CD14-positive monocyte (primary cell): ENCODE measurements around the gene SYCE1. TPM values are rescaled to one million over a fixed set of nuclear protein-coding genes. Genes with fewer than 3 reads are reported as not detected.

ENCODE experiments used
- DNase-seq, 3 donors: peaks; one replicate each; pipeline ENCODE4 v3.0.0-alpha.2; 2011 to 2022
- H2AFZ ChIP-seq: 2 replicates; pipeline ENCODE4 v1.6.0; 2012; ENCODE audit warnings: mild to moderate bottlenecking, low read depth, low read length, inconsistent platforms; ENCODE audit not compliant: insufficient read depth, poor library complexity, severe bottlenecking
- H3K27ac ChIP-seq, 2 donors: 1 replicate in 1 of 2; 2 replicates in 1 of 2; pipeline ENCODE4 v1.5.1; 2012 to 2013; ENCODE audit warnings: low read length in 2 of 2, control low read depth in 1 of 2, inconsistent platforms in 1 of 2, low read depth in 1 of 2, mild to moderate bottlenecking in 1 of 2
- H3K27me3 ChIP-seq, 2 donors: one replicate each; pipeline versions ENCODE4 v1.6.0 to v1.6.1; 2011 to 2013; ENCODE audit warnings: low read length in 2 of 2; ENCODE audit not compliant: control insufficient read depth in 2 of 2, insufficient read depth in 2 of 2
- H3K36me3 ChIP-seq, 2 donors: replicated peaks in 1 of 2; 1 replicate in 1 of 2; 2 replicates in 1 of 2; pipeline versions ENCODE4 v1.5.1 to v1.6.1; 2012 to 2013; ENCODE audit warnings: low read length in 2 of 2, control low read depth in 1 of 2, inconsistent platforms in 1 of 2, mild to moderate bottlenecking in 1 of 2; ENCODE audit not compliant: insufficient read depth in 2 of 2, control insufficient read depth in 1 of 2
- H3K4me1 ChIP-seq, 2 donors: 1 replicate in 1 of 2; 2 replicates in 1 of 2; pipeline versions ENCODE4 v1.5.1 to v1.6.1; 2012 to 2013; ENCODE audit warnings: low read length in 2 of 2, control low read depth in 1 of 2, inconsistent platforms in 1 of 2, mild to moderate bottlenecking in 1 of 2, moderate library complexity in 1 of 2; ENCODE audit not compliant: insufficient read depth in 2 of 2, control insufficient read depth in 1 of 2
- H3K4me2 ChIP-seq: replicated peaks from 2 replicates; pipeline ENCODE3; 2012; ENCODE audit warnings: low read length, moderate library complexity, mild to moderate bottlenecking; ENCODE audit not compliant: poor library complexity, severe bottlenecking; ENCODE audit errors: extremely low read depth
- H3K4me3 ChIP-seq, 3 experiments: fragments of 200-600 bp in 1 of 3; sonication (generic) in 1 of 3; replicated peaks in 1 of 3; 1 replicate in 2 of 3; 2 replicates in 1 of 3; pipeline ENCODE4 v1.5.1; 2011 to 2013; ENCODE audit warnings: low read length in 3 of 3, mild to moderate bottlenecking in 3 of 3, control low read depth in 2 of 3, low read depth in 2 of 3, inconsistent platforms in 1 of 3, moderate library complexity in 1 of 3
- H3K79me2 ChIP-seq: 2 replicates; pipeline ENCODE4 v1.6.0; 2012; ENCODE audit warnings: mild to moderate bottlenecking, control low read depth, inconsistent platforms, low read length, moderate library complexity; ENCODE audit not compliant: insufficient read depth
- H3K9ac ChIP-seq: 2 replicates; pipeline ENCODE4 v1.6.0; 2017; ENCODE audit warnings: low read length, mild to moderate bottlenecking; ENCODE audit not compliant: insufficient read depth, poor library complexity, severe bottlenecking
- H3K9me3 ChIP-seq, 2 donors: replicated peaks in 1 of 2; 1 replicate in 1 of 2; 2 replicates in 1 of 2; pipeline versions ENCODE4 v1.5.1 to v1.6.1; 2012 to 2013; ENCODE audit warnings: low read length in 2 of 2, control low read depth in 1 of 2; ENCODE audit not compliant: control insufficient read depth in 1 of 2, insufficient read depth in 1 of 2
- H4K20me1 ChIP-seq: 2 replicates; pipeline ENCODE4 v1.6.0; 2012; ENCODE audit warnings: mild to moderate bottlenecking, low read length, control low read depth, moderate library complexity; ENCODE audit not compliant: insufficient read depth
- H3K27ac Mint-ChIP-seq, 7 donors: one replicate each; pipeline ENCODE4 v1.8.0; 2020; ENCODE audit warnings: mild to moderate bottlenecking in 7 of 7, mixed read lengths in 7 of 7, moderate library complexity in 6 of 7, inconsistent platforms in 2 of 7
- H3K27me3 Mint-ChIP-seq, 3 donors: one replicate each; pipeline ENCODE4 v1.8.0; 2021 to 2022; ENCODE audit warnings: low read depth in 3 of 3, mild to moderate bottlenecking in 3 of 3, mixed read lengths in 3 of 3, moderate library complexity in 3 of 3, inconsistent platforms in 1 of 3
- H3K36me3 Mint-ChIP-seq, 2 donors: one replicate each; pipeline ENCODE4 v1.8.0; 2020; ENCODE audit warnings: mixed read lengths in 2 of 2, inconsistent platforms in 1 of 2, mild to moderate bottlenecking in 1 of 2
- H3K4me1 Mint-ChIP-seq: one replicate; pipeline ENCODE4 v1.8.0; 2020; ENCODE audit warnings: mild to moderate bottlenecking, mixed read lengths
- H3K4me3 Mint-ChIP-seq, 2 donors: one replicate each; pipeline ENCODE4 v1.8.0; 2020; ENCODE audit warnings: mild to moderate bottlenecking in 2 of 2, mixed read lengths in 2 of 2, moderate library complexity in 1 of 2
- H3K9me3 Mint-ChIP-seq, 7 donors: one replicate each; pipeline ENCODE4 v1.8.0; 2020 to 2022; ENCODE audit warnings: mixed read lengths in 7 of 7, mild to moderate bottlenecking in 6 of 7, moderate library complexity in 6 of 7, inconsistent platforms in 2 of 7
- CTCF ChIP-seq: fragments of 200-600 bp; IDR thresholded peaks from one replicate; pipeline ENCODE4 v1.8.0; 2022; ENCODE audit warnings: antibody characterized with exemption, mild to moderate bottlenecking
- WGBS: methylation state at CpG from one replicate; pipeline ENCODE4 v1.1.5; 2013; ENCODE audit warnings: missing lambda C conversion rate; ENCODE audit not compliant: insufficient coverage; 5-methylcytosine and 5-hydroxymethylcytosine counted together
- intact Hi-C, 2 donors: fragments of 100-400 bp; cut with micrococcal nuclease; formaldehyde crosslinking; loops; one replicate each; pipeline versions ENCODE4 v1.15.0 to v1.15.1; 2023
- polyA plus RNA-seq, 3 donors: library from polyadenylated mRNA; depleted of rRNA in 1 of 3; unstranded in 2 of 3; stranded (reverse) in 1 of 3; fragments of 300-500 nt in 2 of 3; fragments of >200 nt in 1 of 3; fragmentation: Illumina TruSeq in 2 of 3; gene quantifications; 1 replicate in 2 of 3; 2 replicates in 1 of 3; pipeline ENCODE4 v1.2.3, GENCODE V29; 2012 to 2021

Gene SYCE1
- polyA plus RNA-seq, 3 donors = 0.12 TPM; not detected in 2

DNA sequence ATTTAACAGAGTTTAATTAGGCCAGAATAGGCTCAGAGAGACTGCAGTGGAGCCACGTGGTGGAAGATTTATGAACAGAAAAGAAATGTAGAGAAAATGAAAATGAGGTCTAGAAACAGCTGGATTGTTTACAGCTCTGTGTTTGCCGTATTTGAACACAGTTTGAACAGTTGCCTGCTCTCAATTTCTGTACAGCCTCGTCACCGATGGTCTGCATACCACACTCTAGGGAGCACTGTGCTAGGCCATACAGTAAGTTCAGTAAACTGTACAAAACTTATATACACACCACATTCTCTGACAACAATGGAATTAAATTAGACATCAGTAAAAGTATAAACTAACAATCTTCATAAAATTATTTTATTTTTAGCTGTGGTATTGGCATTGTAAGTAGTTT, 49.3 kb downstream of the SYCE1 start:
- no peaks in the 10 kb centered on the region for H3K79me2 ChIP-seq
- intact Hi-C loops = loop anchor here in 1 of 2 donors (5.0 kb wide), 1 partner anchor 189 kb away; no protein-coding TSS in a partner anchor
- H3K4me3 Mint-ChIP-seq = no peak overlapping the region
- H3K4me3 ChIP-seq = no peak overlapping the region
- peaks cover 11% of the 10 kb centered on the region for H3K4me1 Mint-ChIP-seq
- no peak overlapping the region for H3K27ac Mint-ChIP-seq
- peaks cover 16 to 26% (median 26%) of the 10 kb centered on the region in 3 donors for H3K27me3 Mint-ChIP-seq
- H3K27ac ChIP-seq = no peak overlapping the region
- no peak overlapping the region for H2AFZ ChIP-seq
- H3K27me3 ChIP-seq = peaks cover 8 to 23% of the 10 kb centered on the region in 2 donors
- WGBS = 0% methylated on average over 1 of the region's 4 CpGs
- H3K36me3 Mint-ChIP-seq = no peaks in the 10 kb centered on the region
- H3K9me3 Mint-ChIP-seq = peaks cover 0 to 11% (median 6%) of the 10 kb centered on the region in 7 donors
- no peaks in the 10 kb centered on the region for H4K20me1 ChIP-seq
- no peak overlapping the region for H3K4me2 ChIP-seq
- no peaks in the 10 kb centered on the region for H3K36me3 ChIP-seq
- peaks cover 9 to 10% of the 10 kb centered on the region in 2 donors for H3K4me1 ChIP-seq
- H3K9me3 ChIP-seq = peaks cover 0 to 4% of the 10 kb centered on the region in 2 donors
- no peak for TF ChIP-seq CTCF
- DNase-seq = no peak
- H3K9ac ChIP-seq = no peak overlapping the region

DNA sequence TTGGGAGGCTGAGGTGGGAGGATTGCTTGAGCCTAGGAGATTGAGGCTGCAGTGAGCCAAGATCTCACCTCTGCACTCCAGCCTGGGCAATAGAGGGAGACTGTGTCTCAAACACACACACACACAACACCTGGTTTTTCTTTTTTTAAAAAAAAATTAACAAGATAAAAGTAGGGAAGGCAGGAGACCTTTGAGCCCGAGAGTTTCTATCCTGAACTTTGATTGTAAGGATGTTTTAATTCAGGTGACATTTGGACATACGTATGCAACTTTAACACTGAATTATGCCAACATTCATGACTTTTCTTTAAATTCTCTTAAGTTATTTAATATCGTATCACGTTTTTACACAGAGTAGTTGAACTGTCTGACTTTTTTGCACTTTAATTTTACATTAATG, 49.9 kb downstream of the SYCE1 start:
- Mint-ChIP-seq H3K27me3 (peaks cover 15 to 22% (median 20%) of the 10 kb centered on the region in 3 donors), H3K36me3 (no peaks in the 10 kb centered on the region), H3K27ac (no peak overlapping the region), H3K4me3 (no peak overlapping the region), H3K4me1 (peaks cover 6% of the 10 kb centered on the region), H3K9me3 (peaks cover 0 to 10% (median 7%) of the 10 kb centered on the region in 7 donors)
- Histone ChIP-seq H3K4me3 (no peak overlapping the region), H3K9ac (no peak overlapping the region), H3K27ac (no peak overlapping the region), H3K9me3 (peaks cover 0 to 4% of the 10 kb centered on the region in 2 donors), H3K36me3 (no peaks in the 10 kb centered on the region), H2AFZ (no peak overlapping the region), H3K27me3 (peaks cover 11 to 20% of the 10 kb centered on the region in 2 donors), H4K20me1 (no peaks in the 10 kb centered on the region), H3K4me2 (no peak overlapping the region), H3K4me1 (peaks cover 7 to 9% of the 10 kb centered on the region in 2 donors), H3K79me2 (no peaks in the 10 kb centered on the region)
- DNase-seq = no peak
- no peak for TF ChIP-seq CTCF
- no CpG with 5 or more reads among the region's 4 CpGs for WGBS
- intact Hi-C loops = loop anchor here in 1 of 2 donors (5.0 kb wide), 1 partner anchor 188 kb away; no protein-coding TSS in a partner anchor
